ENCODE data around the gene STK11.

DNA sequence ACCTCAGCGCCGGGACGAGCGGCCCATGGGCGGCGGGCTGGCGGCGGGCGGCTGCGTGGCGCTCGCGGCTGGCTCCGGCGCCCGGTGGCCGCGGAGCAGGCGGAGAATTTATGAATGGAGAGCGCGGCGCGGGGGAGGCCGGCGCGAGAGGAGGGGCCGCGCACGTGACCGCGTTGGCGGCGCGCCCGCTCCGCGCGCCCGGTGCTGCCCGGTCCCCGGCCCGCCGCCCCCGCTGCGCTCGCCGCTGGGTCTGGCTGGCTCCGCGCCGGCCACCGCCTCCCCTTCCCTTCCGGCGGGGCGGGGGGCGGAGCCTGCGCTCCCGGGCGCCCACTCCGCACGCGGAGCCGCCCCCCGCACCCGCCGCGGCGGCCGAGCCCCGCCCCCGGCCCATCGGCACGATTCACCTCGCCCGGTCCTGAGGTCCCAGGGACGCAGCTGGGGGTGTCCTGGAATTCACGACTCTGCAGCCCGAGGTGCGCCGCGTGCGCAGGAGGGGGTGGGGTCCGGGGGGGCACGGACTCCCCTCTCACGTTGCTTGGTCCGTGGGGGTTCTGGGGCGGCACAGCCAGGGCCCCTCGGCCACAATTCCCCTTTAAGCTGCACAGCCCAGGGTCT lies 32.3 kb downstream of the STK11 start, which contains the start of gene CBARP:
- TF ChIP-seq, protein P1, sequence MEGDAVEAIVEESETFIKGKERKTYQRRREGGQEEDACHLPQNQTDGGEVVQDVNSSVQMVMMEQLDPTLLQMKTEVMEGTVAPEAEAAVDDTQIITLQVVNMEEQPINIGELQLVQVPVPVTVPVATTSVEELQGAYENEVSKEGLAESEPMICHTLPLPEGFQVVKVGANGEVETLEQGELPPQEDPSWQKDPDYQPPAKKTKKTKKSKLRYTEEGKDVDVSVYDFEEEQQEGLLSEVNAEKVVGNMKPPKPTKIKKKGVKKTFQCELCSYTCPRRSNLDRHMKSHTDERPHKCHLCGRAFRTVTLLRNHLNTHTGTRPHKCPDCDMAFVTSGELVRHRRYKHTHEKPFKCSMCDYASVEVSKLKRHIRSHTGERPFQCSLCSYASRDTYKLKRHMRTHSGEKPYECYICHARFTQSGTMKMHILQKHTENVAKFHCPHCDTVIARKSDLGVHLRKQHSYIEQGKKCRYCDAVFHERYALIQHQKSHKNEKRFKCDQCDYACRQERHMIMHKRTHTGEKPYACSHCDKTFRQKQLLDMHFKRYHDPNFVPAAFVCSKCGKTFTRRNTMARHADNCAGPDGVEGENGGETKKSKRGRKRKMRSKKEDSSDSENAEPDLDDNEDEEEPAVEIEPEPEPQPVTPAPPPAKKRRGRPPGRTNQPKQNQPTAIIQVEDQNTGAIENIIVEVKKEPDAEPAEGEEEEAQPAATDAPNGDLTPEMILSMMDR (IDR thresholded peaks at IDR 0.05), result no peak
- no peak for TF ChIP-seq POLR2A (IDR thresholded peaks at IDR 0.05)
